ENCODE data around the gene CHST3.

DNA sequence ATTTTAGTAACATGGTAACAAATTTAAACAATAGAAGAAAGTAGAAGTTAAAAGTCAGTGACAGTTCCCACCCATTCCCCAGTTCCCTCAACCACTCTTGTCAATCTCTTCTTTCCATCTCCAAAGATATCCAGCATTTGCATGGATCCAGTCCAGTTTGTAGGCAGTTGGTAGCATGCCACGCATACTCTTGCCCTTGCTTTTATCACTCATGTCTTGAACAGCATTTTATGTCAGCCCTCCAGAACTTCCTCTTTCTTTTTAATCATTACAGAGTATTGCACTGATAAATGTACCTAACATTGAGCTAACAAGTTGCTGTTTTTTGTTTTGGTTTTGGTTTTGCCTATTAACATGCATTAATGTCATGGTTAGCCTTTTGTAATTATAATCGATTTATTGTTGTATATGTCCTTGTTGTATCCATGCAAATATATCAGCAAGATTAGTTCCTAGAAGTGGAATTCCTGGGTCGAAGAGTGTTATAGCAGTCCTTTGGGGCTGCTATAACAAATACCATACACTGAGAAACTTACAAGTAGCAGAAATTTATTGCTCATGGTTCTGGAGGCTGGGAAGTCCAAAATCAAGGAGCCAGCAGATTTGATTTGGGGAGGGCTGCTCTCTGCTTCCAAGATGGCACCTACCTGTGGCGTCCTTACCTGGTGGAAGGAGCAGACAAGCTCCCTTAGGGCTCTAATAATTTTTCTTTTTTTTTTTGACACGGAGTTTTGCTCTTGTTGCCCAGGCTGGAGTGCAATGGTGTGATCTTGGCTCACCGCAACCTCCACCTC is 25.7 kb downstream of the CHST3 start:
- TF ChIP-seq, protein P1, sequence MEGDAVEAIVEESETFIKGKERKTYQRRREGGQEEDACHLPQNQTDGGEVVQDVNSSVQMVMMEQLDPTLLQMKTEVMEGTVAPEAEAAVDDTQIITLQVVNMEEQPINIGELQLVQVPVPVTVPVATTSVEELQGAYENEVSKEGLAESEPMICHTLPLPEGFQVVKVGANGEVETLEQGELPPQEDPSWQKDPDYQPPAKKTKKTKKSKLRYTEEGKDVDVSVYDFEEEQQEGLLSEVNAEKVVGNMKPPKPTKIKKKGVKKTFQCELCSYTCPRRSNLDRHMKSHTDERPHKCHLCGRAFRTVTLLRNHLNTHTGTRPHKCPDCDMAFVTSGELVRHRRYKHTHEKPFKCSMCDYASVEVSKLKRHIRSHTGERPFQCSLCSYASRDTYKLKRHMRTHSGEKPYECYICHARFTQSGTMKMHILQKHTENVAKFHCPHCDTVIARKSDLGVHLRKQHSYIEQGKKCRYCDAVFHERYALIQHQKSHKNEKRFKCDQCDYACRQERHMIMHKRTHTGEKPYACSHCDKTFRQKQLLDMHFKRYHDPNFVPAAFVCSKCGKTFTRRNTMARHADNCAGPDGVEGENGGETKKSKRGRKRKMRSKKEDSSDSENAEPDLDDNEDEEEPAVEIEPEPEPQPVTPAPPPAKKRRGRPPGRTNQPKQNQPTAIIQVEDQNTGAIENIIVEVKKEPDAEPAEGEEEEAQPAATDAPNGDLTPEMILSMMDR (conservative IDR thresholded peaks at IDR 0.05) = no peak
- TF ChIP-seq ZFX (IDR thresholded peaks at IDR 0.05) = no peak

Data from C4-2B (cell line).